SIG-M5 treated with dmso at 0.1 percent for 504 hours (cell line): Measurements from ENCODE around the gene PHTF1.
A peak's percentile ranks its signal among the peaks of the same experiment; 100 is the strongest.
"Not testable (repeated sequence)": the region's sequence is repeated elsewhere in the genome, so short reads cannot be mapped to it uniquely, and the experiment has no call there.

ENCODE experiments used
- DNase-seq: peaks from one replicate; lab custom pipeline; 2025; ENCODE audit not compliant: unreplicated experiment; lab: John Stamatoyannopoulos, UW

PHTF1 gene

DNA sequence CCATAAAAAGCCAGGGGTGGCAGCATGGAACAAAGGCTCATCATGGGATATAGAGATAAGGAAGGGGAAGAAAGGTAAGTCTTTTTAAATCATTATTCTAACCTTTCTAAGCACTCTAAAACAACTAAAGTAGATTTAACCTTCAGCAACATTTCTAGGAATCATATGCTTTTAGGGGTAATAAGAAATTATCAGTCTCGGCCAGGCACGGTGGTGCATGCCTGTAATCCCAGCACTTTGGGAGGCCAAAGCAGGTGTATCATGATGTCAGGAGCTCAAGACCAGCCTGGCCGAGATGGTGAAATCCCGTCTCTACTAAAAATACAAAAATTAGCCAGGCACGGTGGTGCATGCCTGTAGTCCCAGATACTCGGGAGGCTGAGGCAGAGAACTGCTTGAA is 20.3 kb upstream of the PHTF1 start:
- DNase-seq = no peak

DNA sequence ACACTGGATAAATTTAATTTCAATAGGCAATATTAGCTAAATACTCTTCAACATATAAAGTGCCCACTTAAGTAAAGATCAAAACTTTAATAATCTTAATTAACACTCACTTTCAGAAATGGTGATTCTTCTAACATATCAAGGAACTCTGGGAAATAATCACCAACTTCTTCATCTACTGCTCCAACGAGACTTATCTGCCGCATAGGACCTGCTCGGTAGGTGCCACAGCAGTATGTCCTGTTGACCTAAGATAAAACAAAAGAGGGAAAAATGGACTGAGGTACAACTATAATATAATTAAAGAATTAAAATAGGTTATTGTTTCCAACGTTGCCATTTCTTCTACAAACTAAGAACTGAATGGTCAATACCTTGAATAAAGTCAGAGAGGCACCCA is 18.3 kb upstream of the PHTF1 start:
- DNase-seq = no peak

DNA sequence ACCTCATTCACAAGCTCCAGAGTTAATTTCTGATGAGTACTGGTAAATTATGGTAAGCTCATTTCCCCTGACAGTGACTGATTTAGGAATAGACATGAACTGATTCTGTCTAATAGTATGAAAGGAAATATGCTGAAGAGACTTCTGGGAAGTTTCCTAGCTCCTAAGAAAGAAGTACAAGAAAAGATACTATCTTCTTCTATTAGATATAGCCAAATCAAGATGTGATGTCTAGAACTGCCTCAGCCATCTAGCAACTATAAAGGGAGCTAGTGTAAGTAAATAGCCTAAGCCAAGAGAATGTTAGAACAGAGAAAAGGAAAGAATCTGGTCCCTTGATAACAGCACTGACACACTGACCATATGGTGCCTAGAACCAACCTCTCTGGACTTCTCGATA is 10.7 kb upstream of the PHTF1 start:
- DNase-seq = no peak

DNA sequence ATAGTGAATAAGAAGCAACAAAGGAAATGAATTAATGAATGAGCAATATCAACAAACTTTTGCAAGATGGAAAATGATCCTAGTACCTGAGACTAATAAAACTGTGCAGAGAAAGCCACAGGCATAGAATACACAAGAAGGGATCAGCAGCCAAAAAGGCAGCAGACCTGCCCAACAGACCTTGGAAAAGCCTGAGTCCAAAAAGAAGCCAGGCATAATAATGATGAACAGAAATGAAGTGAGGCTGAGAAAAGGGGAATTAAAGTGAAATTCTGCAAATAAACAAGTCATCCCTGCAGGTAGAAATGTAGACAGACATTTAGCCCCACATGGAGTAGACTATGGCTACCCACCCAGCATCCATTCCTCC is 10.3 kb upstream of the PHTF1 start:
- no peak for DNase-seq

DNA sequence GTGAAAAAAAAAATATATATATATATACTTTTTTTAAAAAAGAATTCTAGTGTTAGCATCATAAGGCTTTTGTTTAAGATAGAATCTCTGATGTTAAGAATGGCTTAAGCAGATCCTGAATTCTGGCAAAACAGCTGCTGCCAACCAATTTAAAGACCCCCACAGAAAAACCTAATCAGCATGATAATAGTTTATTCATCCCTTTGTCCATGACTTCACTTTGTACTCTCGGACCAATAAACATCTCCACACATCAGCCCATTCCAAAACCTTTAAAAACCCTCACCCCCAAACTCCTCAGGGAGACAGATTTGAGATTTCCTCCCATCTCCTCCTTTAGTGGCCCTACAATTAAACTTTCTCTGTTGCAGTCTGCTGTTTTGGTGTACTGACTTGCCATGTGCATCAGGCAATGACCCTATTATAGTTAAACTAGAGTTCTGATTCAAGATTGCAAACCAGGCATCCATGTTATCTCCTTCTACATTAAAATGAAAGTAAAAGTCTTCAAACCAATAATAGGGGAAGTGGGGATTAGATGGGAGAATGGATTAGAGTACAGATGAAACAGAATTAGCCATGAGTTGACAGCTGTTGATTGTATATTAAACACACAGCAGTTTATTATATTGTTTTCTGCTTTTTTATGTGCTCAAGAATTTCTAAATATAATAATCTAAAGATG is 9.8 kb upstream of the PHTF1 start:
- no peak for DNase-seq

DNA sequence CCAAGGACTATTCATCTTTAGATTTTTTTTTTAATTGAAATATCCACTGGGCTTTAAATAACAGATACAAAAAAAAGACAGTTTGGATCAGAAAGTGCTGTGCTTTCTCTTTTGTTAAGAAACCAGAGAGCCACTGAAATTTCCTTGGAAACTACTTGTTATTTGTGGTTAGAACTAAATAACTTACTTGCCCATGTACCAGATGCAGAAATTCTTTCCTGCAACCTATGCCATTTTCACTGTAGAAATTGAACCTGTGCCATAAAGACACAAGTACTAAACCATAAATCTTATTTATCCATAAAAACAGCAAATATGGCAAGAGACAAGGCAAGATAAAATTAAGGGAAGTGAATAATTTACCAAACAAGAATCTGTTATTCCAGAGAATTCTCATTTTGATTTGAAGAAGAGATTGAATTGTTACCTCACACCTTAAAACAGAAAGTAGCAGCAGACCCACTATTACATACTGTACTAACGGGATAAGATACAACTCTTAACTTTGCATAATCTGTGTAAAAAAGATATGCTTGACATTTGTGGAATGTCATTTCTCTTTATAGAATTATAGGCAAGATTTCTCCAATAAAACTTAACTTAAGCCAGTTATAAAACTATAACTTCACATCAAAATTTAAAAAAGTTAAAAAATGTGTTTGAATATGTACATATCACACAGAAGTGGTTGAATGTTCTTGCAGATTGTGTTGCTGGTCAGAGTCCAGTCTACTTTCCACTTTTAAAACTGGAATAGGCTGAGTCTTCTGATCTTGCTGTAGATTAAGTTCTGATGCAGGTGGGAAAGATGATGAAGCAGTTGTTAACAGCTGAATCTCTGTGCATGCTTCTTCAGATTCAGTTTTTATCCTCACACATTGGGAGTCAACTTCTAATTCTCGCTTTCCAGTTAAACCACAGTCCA is 6.3 kb upstream of the PHTF1 start:
- DNase-seq = no peak

DNA sequence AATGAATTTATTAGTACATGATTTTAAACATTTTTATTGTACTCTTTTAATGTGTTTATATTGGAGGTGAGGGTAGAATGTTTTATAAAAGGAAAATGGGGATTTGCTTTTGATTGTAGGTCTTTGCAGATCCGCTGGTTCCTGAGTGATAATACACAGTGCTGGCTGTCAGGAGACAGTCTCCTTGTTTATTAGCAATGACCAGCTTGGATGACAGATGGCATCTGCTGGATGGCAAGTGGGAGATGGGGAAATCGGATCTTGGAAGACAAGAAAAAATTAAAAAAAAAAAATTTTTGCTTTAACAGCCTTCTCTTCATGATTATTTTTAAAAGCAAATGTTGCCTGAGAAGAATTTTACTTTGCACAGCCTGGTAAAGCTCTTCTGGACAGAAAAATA is 4.4 kb upstream of the PHTF1 start:
- DNase-seq = no peak

DNA sequence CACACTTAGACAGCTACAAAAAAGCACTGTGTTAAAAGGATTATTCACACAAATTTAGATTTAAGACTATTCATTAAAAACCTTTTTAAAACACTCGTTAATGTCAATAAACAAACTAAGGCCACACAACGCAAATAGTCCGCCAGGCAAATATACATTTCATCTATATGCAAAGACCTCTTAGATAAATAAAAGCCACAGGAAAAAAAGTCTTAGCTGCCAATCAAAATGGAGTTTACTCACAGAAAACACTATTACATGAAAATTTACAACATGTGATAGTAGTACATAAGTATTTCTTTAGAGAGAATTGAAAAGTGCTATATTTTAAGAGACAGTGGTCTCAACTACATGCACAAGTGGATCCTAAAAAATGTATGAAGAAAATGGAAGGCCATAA is 2.7 kb upstream of the PHTF1 start:
- no peak for DNase-seq

DNA sequence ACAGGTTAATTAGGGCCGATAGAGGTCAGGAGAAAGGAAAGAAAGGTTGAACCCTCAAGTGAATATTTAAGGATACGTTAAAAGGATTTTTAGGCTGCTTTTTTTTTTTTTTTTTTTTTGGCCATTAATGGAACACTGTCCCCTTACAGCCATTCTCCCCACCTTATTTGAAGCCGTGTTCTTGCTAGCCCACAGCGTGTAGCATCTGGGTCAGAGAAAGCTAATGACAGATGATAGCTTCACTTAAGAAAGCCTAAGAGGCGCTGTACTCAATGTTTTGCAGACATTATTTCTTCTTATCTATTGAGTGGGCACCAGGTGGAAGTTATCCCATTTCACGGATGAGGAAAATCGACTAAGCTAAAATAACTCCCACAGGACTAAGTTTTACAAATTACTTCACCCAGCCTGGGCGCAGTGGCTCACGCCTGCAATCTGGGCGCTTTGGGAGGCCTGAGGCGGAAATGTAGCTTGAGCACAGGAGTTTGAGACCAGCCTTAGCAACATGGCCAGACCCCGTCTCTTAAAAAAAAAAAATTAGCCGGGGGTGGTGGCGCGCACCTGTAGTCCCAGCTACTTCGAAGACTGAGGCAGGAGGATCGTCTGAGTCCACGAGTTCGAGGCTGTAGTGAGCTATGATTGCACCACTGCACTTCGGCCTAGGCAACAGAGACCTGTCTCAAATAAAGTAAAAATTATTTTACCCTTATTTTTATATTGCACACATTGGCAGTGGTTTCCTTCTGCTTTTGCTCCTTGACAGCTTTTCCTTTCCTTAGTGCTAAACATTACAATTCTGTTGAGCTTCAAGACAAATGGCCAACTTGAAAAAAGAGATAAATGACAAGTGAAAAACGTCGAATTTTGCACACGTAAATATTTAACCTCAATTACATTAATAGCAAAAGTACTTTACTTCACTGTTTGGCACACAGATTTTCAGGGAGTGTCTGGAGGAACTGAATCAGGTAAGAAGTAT is 1.1 kb upstream of the PHTF1 start:
- no peak for DNase-seq

DNA sequence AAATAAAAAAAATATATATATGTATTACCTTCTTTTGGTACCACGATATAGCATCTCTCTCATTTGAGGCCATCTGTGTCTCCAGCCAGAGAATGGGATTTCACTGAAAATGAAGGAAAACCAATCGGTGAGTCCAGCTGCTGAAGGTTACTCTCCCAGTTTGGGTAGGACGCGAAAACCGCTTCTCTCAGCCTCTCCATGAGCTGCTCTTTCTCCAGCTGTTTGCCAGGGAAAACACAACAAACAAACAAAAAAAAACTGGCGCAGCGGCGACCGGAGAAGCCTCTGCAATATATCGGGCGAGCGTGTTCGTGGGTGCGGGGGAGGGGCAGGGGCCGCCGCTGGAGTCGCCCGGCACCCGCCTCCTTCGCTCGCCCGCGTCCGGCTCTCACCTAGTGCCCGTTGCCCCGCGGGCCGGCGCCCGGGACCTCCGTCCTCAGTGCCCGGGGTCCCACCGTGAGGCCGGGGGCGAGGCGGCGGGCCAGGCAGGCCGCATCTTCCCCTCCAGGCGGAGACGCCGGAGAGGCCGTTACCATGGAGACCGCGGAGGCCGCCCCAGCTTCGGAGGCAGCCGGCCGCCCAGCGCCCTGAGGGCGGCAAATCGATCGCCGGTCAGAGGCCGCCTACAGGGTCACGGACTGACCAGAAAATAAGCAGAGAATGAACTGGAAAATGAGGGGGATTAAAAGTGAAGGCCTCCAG is 504 bp downstream of the PHTF1 start:
- DNase-seq = peak; percentile 44

DNA sequence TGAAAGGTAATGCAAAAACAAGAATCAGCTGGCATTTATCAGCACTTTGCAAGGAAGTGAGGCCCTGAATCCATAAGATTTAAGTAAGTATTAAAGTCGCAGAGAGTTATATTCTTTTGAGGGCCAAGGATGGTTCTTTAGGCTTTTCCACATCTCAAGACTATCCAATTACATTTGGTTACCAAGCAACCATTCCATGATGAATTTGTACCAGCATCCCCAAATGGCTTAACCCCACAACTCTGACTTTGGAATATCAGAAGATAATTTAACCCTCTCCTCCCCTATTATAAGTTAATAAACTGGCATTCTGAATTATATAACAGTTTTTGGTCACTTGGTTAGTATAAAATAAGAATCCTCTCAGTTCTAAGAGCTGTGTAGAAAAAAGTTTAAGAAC is 2.8 kb downstream of the PHTF1 start:
- no peak for DNase-seq

DNA sequence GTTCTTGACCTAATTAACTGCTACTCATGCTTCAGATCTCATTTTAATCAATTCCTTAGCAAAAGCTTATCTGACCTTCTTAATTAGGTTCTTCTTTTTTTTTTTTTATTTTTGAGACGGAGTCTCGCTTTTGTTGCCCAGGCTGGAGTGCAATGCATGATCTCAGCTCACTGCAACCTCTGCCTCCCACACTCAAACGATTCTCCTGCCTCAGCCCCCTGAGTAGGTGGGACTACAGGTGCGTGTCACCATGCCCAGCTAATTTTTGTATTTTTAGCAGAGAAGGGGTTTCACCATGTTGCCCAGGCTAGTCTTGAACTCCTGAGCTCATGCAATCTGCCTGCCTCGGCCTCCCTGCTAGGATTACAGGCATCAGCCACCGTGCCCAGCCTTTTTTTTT is 6.0 kb downstream of the PHTF1 start:
- not testable (repeated sequence) for DNase-seq

DNA sequence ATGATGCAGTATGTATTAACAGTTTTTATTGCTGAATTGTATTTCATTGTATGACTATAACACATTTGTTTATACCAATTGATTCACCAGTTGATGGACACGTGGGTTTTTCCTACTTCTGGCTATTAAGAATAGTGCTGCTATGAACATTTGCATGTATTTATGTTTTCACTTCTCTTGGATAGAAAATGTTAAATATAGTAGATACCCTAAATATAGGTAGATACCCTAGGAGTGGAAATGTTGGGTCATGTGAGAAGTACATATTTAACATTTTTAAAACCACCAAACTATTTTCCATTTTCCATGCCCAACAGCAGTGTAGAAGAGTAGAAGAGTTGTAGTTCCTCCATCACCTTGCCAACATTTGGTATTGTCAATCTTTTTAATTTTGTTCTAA is 7.8 kb downstream of the PHTF1 start:
- no peak for DNase-seq

DNA sequence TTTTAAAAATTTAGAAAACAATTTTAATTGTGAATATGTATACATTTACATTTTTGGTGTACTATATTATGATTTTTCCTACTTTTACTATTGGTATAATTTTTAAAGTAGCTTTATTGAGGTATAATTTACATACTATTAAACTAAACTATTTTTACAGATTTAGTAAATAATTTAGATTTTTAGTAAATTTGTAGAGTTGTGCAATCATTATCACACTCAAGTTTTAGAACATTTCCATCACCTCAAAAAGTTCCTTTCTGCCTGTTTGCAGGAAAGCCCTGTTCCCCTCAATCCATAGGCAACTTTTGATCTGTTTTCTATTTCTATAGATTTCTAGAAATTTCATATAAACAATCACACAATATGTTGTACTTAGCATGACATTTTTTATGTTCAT is 8.2 kb downstream of the PHTF1 start:
- no peak for DNase-seq

DNA sequence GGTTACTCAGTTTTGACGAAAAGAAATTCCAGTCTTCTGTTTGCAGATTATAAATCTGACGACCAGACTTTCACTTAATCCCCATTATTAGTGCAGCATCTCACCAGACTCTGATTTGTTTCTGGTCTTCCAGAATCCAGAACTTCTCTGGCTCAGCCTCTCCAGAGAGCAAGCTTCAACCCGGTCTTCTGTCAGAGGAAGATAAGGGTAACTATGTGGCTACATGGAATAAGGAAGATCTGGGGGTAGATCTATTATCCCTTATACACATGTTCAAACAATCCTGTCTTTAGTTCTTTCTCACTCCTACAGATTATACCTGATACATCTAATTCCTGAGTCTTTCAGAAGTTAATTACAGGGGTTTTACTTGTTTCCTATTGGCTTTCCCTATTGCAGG is 9.9 kb downstream of the PHTF1 start:
- no peak for DNase-seq

DNA sequence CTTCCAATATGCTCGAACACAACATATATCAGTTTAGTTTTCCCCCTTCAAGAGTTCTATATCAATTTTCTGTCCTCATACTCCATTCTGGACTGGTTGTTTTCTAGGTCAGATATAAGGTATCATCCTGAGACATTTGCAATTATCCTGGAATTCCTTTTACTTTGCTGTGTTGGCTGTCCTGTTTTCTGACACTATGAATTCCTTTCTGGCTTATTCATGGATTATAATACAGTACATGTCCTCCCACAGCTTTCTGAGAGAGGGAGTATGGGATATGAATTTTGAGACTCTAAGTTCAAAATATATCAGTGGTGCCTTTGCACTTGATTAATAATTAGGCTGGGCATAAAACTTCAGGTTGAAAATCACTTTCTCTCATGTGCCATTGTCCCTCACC is 11.9 kb downstream of the PHTF1 start:
- DNase-seq = no peak

DNA sequence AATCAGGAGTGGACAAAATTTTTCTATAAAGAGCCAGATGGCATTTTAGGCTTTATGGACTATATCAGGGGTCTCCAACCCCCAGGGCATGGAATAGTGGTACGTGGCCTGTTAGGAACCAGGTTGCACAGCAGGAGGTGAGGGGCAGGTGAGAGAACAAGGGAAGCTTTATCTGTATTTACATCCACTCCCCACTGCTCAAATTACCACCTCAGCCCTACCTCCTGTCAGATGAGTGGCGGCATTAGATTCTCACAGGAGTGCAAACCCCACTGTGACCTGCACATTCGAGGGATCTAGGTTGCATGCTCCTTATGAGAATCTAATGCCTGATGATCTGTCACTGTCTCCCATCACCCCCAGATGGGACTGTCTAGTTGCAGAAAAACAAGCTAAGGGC is 13.9 kb downstream of the PHTF1 start:
- DNase-seq = no peak

DNA sequence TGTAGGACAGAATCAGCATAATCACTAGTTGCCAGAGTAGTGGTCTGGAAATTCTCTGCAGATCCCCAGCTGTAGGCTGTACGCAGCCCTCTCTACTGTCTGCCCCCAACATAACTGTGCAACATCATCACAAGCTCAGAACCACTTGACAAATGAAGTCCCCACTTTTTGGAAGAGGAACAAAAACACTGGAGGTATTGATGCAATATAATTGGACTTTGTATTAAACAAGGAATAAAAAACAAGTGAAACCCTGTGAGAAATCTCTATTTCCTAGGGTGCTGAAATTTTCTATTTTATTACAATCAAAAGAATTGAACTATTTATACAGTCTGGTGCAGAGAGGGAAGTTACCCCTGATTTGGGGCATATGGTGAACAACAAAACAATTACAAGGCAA is 15.2 kb downstream of the PHTF1 start:
- no peak for DNase-seq

DNA sequence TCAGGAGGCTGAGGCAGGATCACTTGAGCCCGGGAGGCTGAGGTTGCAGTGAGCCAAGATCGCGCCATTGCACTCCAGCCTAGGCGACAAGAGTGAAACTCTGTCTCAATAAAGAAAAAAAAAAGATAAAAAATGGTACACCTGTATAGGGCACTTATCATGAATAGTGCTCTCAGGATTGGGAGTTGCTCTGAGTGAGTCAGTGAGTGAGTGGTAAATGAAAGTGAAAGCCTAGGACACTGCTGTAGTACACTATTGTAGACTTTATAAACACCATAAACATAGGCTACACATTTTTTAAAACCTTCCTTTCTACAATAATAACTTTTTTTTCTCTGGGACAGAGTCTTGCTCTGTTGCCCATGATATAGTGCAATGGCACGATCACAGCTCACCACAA is 16.8 kb downstream of the PHTF1 start:
- DNase-seq = no peak

DNA sequence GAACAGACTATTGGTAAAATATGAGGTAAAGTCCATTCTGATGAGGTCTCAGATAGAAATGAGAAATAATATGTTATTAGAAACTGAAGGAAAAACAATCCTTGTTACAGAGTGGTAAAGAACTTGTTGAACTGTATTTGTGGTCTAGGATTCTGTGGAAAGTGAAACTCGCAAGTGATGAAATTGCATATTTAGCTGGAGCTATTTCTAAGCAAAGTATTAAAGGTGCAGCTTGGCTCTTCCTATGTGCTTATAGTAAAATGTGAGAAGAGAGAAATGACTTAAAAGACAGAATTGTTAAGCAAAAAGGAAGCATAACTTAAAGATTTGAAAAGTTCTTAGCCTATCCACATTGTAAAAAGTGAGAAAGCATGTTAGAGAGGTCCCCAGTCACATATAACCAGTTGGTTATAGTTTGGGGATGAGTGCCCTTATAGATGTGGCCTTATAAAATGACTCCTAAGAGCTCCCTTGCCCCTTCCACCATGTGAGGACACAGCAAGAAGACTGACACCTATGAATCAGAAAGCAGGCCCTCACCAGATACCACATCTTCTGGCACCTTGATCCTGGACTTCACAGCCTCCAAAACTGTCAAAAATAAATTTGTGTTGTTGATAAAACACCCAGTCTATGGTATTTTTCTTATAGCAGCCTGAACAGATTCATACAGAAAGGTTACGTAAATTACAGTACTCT is 24.8 kb downstream of the PHTF1 start:
- no peak for DNase-seq
